Esophagus squamous epithelium (tissue), 5 donors: Measurements from ENCODE around the gene WFS1. TPM values are rescaled to one million over a fixed set of nuclear protein-coding genes. Genes with fewer than 3 reads are reported as not detected.

Experiments used
- DNase-seq: peaks from one replicate; lab custom pipeline; 2025; lab: John Stamatoyannopoulos, UW
- H3K27ac ChIP-seq, 4 donors: fragments of 200-600 bp; sonication (generic); one replicate each; pipeline ENCODE4 v1.5.1; 2016 to 2019; ENCODE audit warnings: mild to moderate bottlenecking in 1 of 4
- H3K27me3 ChIP-seq, 4 donors: fragments of 200-600 bp; sonication (generic); 1 replicate in 3 of 4; 2 replicates in 1 of 4; pipeline versions ENCODE4 v1.5.1 to v1.6.0; 2017 to 2021; ENCODE audit warnings: antibody characterized with exemption in 1 of 4
- H3K36me3 ChIP-seq, 3 donors: fragments of 200-600 bp; sonication (generic); one replicate each; pipeline ENCODE4 v1.5.1; 2016 to 2019
- H3K4me1 ChIP-seq, 3 donors: fragments of 200-600 bp; sonication (generic); one replicate each; pipeline ENCODE4 v1.5.1; 2017 to 2019
- H3K4me3 ChIP-seq, 4 donors: fragments of 200-600 bp; sonication (generic); 1 replicate in 3 of 4; 2 replicates in 1 of 4; pipeline ENCODE4 v1.5.1; 2016 to 2019; ENCODE audit warnings: mild to moderate bottlenecking in 2 of 4, moderate library complexity in 1 of 4
- H3K9me3 ChIP-seq, 3 donors: fragments of 200-600 bp; sonication (generic); one replicate each; pipeline ENCODE4 v1.5.1; 2016 to 2019
- CTCF ChIP-seq, 6 experiments: fragments of 450-650 bp in 4 of 6; fragments of 200-600 bp in 2 of 6; sonication (generic) in 2 of 6; IDR thresholded peaks; one replicate each; pipeline ENCODE4 v1.5.1; 2016 to 2019; ENCODE audit warnings: antibody characterized with exemption in 6 of 6, mild to moderate bottlenecking in 4 of 6, moderate library complexity in 4 of 6
- POLR2A ChIP-seq, 4 donors: fragments of 450-650 bp; IDR thresholded peaks; one replicate each; pipeline ENCODE4 v1.6.1; 2017; ENCODE audit warnings: antibody characterized with exemption in 4 of 4, mild to moderate bottlenecking in 4 of 4, moderate library complexity in 3 of 4
- WGBS, 2 donors: methylation state at CpG; one replicate each; pipeline ENCODE4 v1.1.5; 2018; 5-methylcytosine and 5-hydroxymethylcytosine counted together
- intact Hi-C: fragments of 100-400 bp; cut with DNase I; formaldehyde crosslinking; loops from one replicate; pipeline ENCODE4 v1.15.0; 2022
- total RNA-seq, 4 donors: library from RNA; depleted of rRNA; stranded (reverse); fragments of >200 nt; gene quantifications; one replicate each; pipeline ENCODE4 v1.1.0, GENCODE V29; 2016
- donor health status: DM: yes; HTN: yes; CAD: no.

The WFS1 gene
- total RNA-seq, 4 donors from 2014 or later = 6.5 to 20.4 (median 9.6) TPM

GRCh38 chr4:6318206-6318605 is 48.6 kb downstream of the WFS1 start:
- intact Hi-C loops = no loop called here
- no peaks in the 10 kb centered on the region for H3K9me3 ChIP-seq
- H3K4me1 ChIP-seq = peaks cover 0 to 22% (median 0%) of the 10 kb centered on the region in 3 donors
- H3K27ac ChIP-seq = no peak overlapping the region
- H3K27me3 ChIP-seq = no peaks in the 10 kb centered on the region
- 81 to 89% methylated on average over 2 to 3 of the region's 12 CpGs for whole genome bisulfite sequencing, 2 donors
- no peak overlapping the region for H3K4me3 ChIP-seq
- no peak for DNase-seq
- H3K36me3 ChIP-seq = peaks cover 0 to 50% (median 0%) of the 10 kb centered on the region in 3 donors
- no peak for TF ChIP-seq POLR2A (IDR thresholded peaks at IDR 0.05)
- no peak for TF ChIP-seq CTCF (IDR thresholded peaks at IDR 0.05)

- Histone ChIP-seq H3K4me3 (no peak overlapping the region), H3K36me3 (peaks cover 0 to 64% (median 0%) of the 10 kb centered on the region in 3 donors), H3K4me1 (peaks cover 0 to 12% (median 0%) of the 10 kb centered on the region in 3 donors), H3K27me3 (no peaks in the 10 kb centered on the region), H3K9me3 (no peaks in the 10 kb centered on the region), H3K27ac (no peak overlapping the region)
- intact Hi-C loops = loop anchor here (10.0 kb wide), 1 partner anchor 325 kb away; no protein-coding TSS in a partner anchor
- DNase-seq = no peak
- TF ChIP-seq CTCF (IDR thresholded peaks at IDR 0.05) (no peak), POLR2A (IDR thresholded peaks at IDR 0.05) (no peak)
- 66 to 96% methylated on average over 4 to 5 of the region's 12 CpGs for WGBS, 2 donors
Observed at GRCh38 chr4:6319530-6320150, 50.0 kb downstream of the WFS1 start.

GRCh38 chr4:6320663-6321062 is 51.0 kb downstream of the WFS1 start:
- Histone ChIP-seq H3K27ac (no peak overlapping the region), H3K36me3 (peaks cover 0 to 64% (median 0%) of the 10 kb centered on the region in 3 donors), H3K4me1 (peaks cover 0 to 14% (median 0%) of the 10 kb centered on the region in 3 donors), H3K4me3 (no peak overlapping the region), H3K9me3 (no peaks in the 10 kb centered on the region), H3K27me3 (no peaks in the 10 kb centered on the region)
- 60 to 71% methylated on average over 6 of the region's 6 CpGs for WGBS, 2 donors
- TF ChIP-seq CTCF (IDR thresholded peaks at IDR 0.05) (no peak), POLR2A (IDR thresholded peaks at IDR 0.05) (no peak)
- intact Hi-C loops = loop anchor here (10.0 kb wide), 1 partner anchor 326 kb away; no protein-coding TSS in a partner anchor
- DNase-seq = no peak

GRCh38 chr4:6321361-6321760 is 51.7 kb downstream of the WFS1 start:
- intact Hi-C loops = loop anchor here (10.0 kb wide), 1 partner anchor 327 kb away; no protein-coding TSS in a partner anchor
- no peak for TF ChIP-seq POLR2A (IDR thresholded peaks at IDR 0.05)
- no peak for TF ChIP-seq CTCF (IDR thresholded peaks at IDR 0.05)
- WGBS, 2 donors = 70 to 85% methylated on average over 2 of the region's 2 CpGs

GRCh38 chr4:6322067-6322760 is 52.6 kb downstream of the WFS1 start:
- Histone ChIP-seq H3K27me3 (no peaks in the 10 kb centered on the region), H3K36me3 (peaks cover 0 to 71% (median 0%) of the 10 kb centered on the region in 3 donors), H3K27ac (no peak overlapping the region), H3K9me3 (no peaks in the 10 kb centered on the region), H3K4me3 (no peak overlapping the region), H3K4me1 (peaks cover 0 to 25% (median 3%) of the 10 kb centered on the region in 3 donors)
- DNase-seq = no peak
- 88 to 89% methylated on average over 19 to 21 of the region's 23 CpGs for WGBS, 2 donors
- TF ChIP-seq CTCF (IDR thresholded peaks at IDR 0.05) (no peak), POLR2A (IDR thresholded peaks at IDR 0.05) (no peak)
- intact Hi-C loops = loop anchor here (10.0 kb wide), 1 partner anchor 327 kb away; no protein-coding TSS in a partner anchor

More at GRCh38 chr4:6321361-6321760, 51.7 kb downstream of the WFS1 start:
- peaks cover 0 to 19% (median 0%) of the 10 kb centered on the region in 3 donors for H3K4me1 ChIP-seq
- H3K9me3 ChIP-seq = no peaks in the 10 kb centered on the region
- H3K27me3 ChIP-seq = no peaks in the 10 kb centered on the region
- DNase-seq = no peak
- no peak overlapping the region for H3K4me3 ChIP-seq
- H3K27ac ChIP-seq = no peak overlapping the region
- H3K36me3 ChIP-seq = peaks cover 0 to 67% (median 0%) of the 10 kb centered on the region in 3 donors
